H1 (cell line): Measurements from ENCODE around the gene CTBP2. TPM values are rescaled to one million over a fixed set of nuclear protein-coding genes. Genes with fewer than 3 reads are reported as not detected.

ENCODE experiments used
- CTCF ChIA-PET: fragments of 300-600 bp; sonication (Branson Sonifier 250); formaldehyde crosslinking; loops from one replicate; lab custom pipeline; 2021; ENCODE audit not compliant: partially characterized antibody; lab: Charles Lee
- POLR2A ChIA-PET: fragments of 300-600 bp; sonication (Branson Sonifier 250); formaldehyde crosslinking; loops from one replicate; lab custom pipeline; 2021; ENCODE audit warnings: inconsistent platforms; ENCODE audit not compliant: partially characterized antibody; lab: Charles Lee
- DNase-seq, 2 experiments: peaks; one replicate each; pipeline versions ENCODE4 v3.0.0 to v3.0.0-alpha.2; 2010 to 2022; ENCODE audit warnings: low spot score in 2 of 2, low read depth in 1 of 2, mixed read lengths in 1 of 2
- FAIRE-seq: peaks from 2 replicates; lab custom pipeline; 2011; peaks lifted over from hg19 to GRCh38; lab: Jason Lieb, UNC
- H2AFZ ChIP-seq: 2 replicates; pipeline ENCODE4 v1.8.1; 2012; ENCODE audit warnings: low read length, inconsistent platforms
- H2AK5ac ChIP-seq: 2 replicates; pipeline ENCODE4 v1.6.1; 2013; ENCODE audit warnings: low read depth, low read length
- H2BK120ac ChIP-seq: replicated peaks from 2 replicates; pipeline ENCODE3; 2013; ENCODE audit warnings: low read depth, low read length, inconsistent platforms
- H2BK12ac ChIP-seq: 2 replicates; pipeline ENCODE4 v1.6.1; 2013; ENCODE audit warnings: low read depth, low read length
- H2BK15ac ChIP-seq: 2 replicates; pipeline ENCODE4 v1.6.1; 2013; ENCODE audit warnings: low read length
- H2BK20ac ChIP-seq: 2 replicates; pipeline ENCODE4 v1.6.1; 2013; ENCODE audit warnings: low read length
- H2BK5ac ChIP-seq: 2 replicates; pipeline ENCODE4 v1.6.1; 2013; ENCODE audit warnings: low read depth, low read length
- H3K14ac ChIP-seq: 2 replicates; pipeline ENCODE4 v1.6.1; 2013; ENCODE audit warnings: inconsistent platforms; ENCODE audit not compliant: insufficient read length
- H3K18ac ChIP-seq: 2 replicates; pipeline ENCODE4 v1.6.1; 2013; ENCODE audit warnings: low read length; ENCODE audit errors: extremely low read depth
- H3K23ac ChIP-seq: 2 replicates; pipeline ENCODE4 v1.6.1; 2013; ENCODE audit warnings: inconsistent platforms; ENCODE audit not compliant: insufficient read length
- H3K23me2 ChIP-seq: 2 replicates; pipeline ENCODE4 v1.6.1; 2013; ENCODE audit warnings: low read depth, low read length
- H3K27ac ChIP-seq: 2 replicates; pipeline ENCODE4 v1.6.1; 2011; ENCODE audit warnings: low read depth, low read length, inconsistent platforms
- H3K27me3 ChIP-seq, 4 experiments: replicated peaks in 1 of 4; 1 replicate in 1 of 4; 2 replicates in 3 of 4; pipeline versions ENCODE4 v1.6.1 to v1.8.1; 2011 to 2013; ENCODE audit warnings: low read length in 3 of 4, mild to moderate bottlenecking in 3 of 4, inconsistent platforms in 2 of 4, mixed read lengths in 2 of 4, moderate library complexity in 1 of 4; ENCODE audit not compliant: control insufficient read depth in 3 of 4, insufficient read depth in 3 of 4; ENCODE audit errors: extremely low read depth in 1 of 4
- H3K36me3 ChIP-seq, 4 experiments: 2 replicates each; pipeline versions ENCODE4 v1.6.1 to v1.8.1; 2011 to 2013; ENCODE audit warnings: mild to moderate bottlenecking in 4 of 4, low read length in 3 of 4, moderate library complexity in 2 of 4, control low read depth in 1 of 4, inconsistent platforms in 1 of 4; ENCODE audit not compliant: insufficient read depth in 4 of 4, control insufficient read depth in 2 of 4
- H3K4ac ChIP-seq: replicated peaks from 2 replicates; pipeline ENCODE3; 2013; ENCODE audit warnings: low read length, low read depth, mixed read lengths, inconsistent platforms; ENCODE audit not compliant: insufficient read length
- H3K4me1 ChIP-seq, 4 experiments: replicated peaks in 1 of 4; 1 replicate in 1 of 4; 2 replicates in 3 of 4; pipeline versions ENCODE4 v1.6.1 to v1.8.1; 2011 to 2013; ENCODE audit warnings: low read length in 3 of 4, inconsistent platforms in 2 of 4, mixed read lengths in 1 of 4; ENCODE audit not compliant: insufficient read depth in 4 of 4, control insufficient read depth in 3 of 4
- H3K4me2 ChIP-seq, 2 experiments: 2 replicates each; pipeline versions ENCODE4 v1.6.1 to v1.8.1; 2011 to 2013; ENCODE audit warnings: low read depth in 2 of 2, low read length in 2 of 2, control low read depth in 1 of 2, inconsistent platforms in 1 of 2, mild to moderate bottlenecking in 1 of 2; ENCODE audit not compliant: insufficient read depth in 1 of 2
- H3K4me3 ChIP-seq, 4 experiments: fragments of 200-600, 300-600 bp in 1 of 4; sonication (generic), shearing (Covaris generic), sonication (Bioruptor Twin) in 1 of 4; 2 replicates each; pipeline versions ENCODE4 v1.5.1 to v1.8.1; 2011 to 2016; ENCODE audit warnings: low read length in 4 of 4, low read depth in 3 of 4, control low read depth in 2 of 4, inconsistent platforms in 2 of 4, mild to moderate bottlenecking in 2 of 4, mixed read lengths in 1 of 4, moderate library complexity in 1 of 4; ENCODE audit not compliant: insufficient read depth in 2 of 4; ENCODE audit errors: extremely low read depth in 1 of 4
- H3K56ac ChIP-seq: replicated peaks from 2 replicates; pipeline ENCODE3; 2013; ENCODE audit warnings: low read depth, mild to moderate bottlenecking, mixed read lengths, low read length, inconsistent platforms; ENCODE audit not compliant: insufficient read length
- H3K79me1 ChIP-seq: 2 replicates; pipeline ENCODE4 v1.6.1; 2013; ENCODE audit warnings: low read depth, low read length, control low read depth
- H3K79me2 ChIP-seq, 2 experiments: 2 replicates each; pipeline versions ENCODE4 v1.6.1 to v1.8.1; 2012 to 2013; ENCODE audit warnings: low read length in 2 of 2, mild to moderate bottlenecking in 2 of 2, inconsistent platforms in 1 of 2; ENCODE audit not compliant: insufficient read depth in 2 of 2, control insufficient read depth in 1 of 2
- H3K9ac ChIP-seq, 4 experiments: replicated peaks in 1 of 4; 1 replicate in 1 of 4; 2 replicates in 3 of 4; pipeline versions ENCODE4 v1.6.1 to v1.8.1; 2011 to 2013; ENCODE audit warnings: low read depth in 3 of 4, low read length in 3 of 4, control low read depth in 2 of 4, mild to moderate bottlenecking in 2 of 4, moderate library complexity in 2 of 4, inconsistent platforms in 1 of 4; ENCODE audit errors: extremely low read depth in 1 of 4
- H3K9me3 ChIP-seq, 2 experiments: 2 replicates each; pipeline versions ENCODE4 v1.6.1 to v1.8.1; 2012 to 2013; ENCODE audit warnings: mild to moderate bottlenecking in 2 of 2, moderate library complexity in 2 of 2, control low read depth in 1 of 2, inconsistent platforms in 1 of 2, low read depth in 1 of 2, low read length in 1 of 2, mixed read lengths in 1 of 2; ENCODE audit not compliant: insufficient read depth in 2 of 2
- H4K20me1 ChIP-seq, 2 experiments: replicated peaks in 1 of 2; 2 replicates each; pipeline versions ENCODE3 to v1.8.1; 2011 to 2013; ENCODE audit warnings: inconsistent platforms in 2 of 2, low read length in 2 of 2, mild to moderate bottlenecking in 1 of 2; ENCODE audit not compliant: insufficient read depth in 2 of 2, control insufficient read depth in 1 of 2
- H4K5ac ChIP-seq: 2 replicates; pipeline ENCODE4 v1.6.1; 2013; ENCODE audit warnings: low read length, low read depth, mixed read lengths, inconsistent platforms; ENCODE audit not compliant: insufficient read length
- H4K8ac ChIP-seq: 2 replicates; pipeline ENCODE4 v1.8.0; 2013; ENCODE audit warnings: mild to moderate bottlenecking, moderate library complexity, low read length, inconsistent platforms; ENCODE audit not compliant: insufficient read depth; ENCODE audit errors: extremely low read depth
- H4K91ac ChIP-seq: replicated peaks from 2 replicates; pipeline ENCODE3; 2013; ENCODE audit warnings: low read length, mixed read lengths, inconsistent platforms; ENCODE audit not compliant: insufficient read length
- ASH2L ChIP-seq: fragments of 200-600, 300-600 bp; sonication (generic); IDR thresholded peaks from one replicate; pipeline ENCODE4 v1.7.1; 2017; ENCODE audit warnings: low read length
- CBX5 ChIP-seq: fragments of 300-800, 300-1000 bp; sonication (generic); IDR thresholded peaks from 2 replicates; pipeline ENCODE4 v1.7.1; 2016; ENCODE audit warnings: antibody characterized with exemption, low read length, low read depth
- CTBP2 ChIP-seq: IDR thresholded peaks from 2 replicates; pipeline ENCODE4 v1.7.0; 2011; ENCODE audit warnings: borderline replicate concordance, mild to moderate bottlenecking, moderate library complexity, mixed read lengths, low read length; ENCODE audit not compliant: insufficient read depth, insufficient read length
- EZH2 ChIP-seq: fragments of 200-600 bp; sonication (generic); IDR thresholded peaks from 2 replicates; pipeline ENCODE4 v1.7.1; 2012; ENCODE audit warnings: low read depth, mild to moderate bottlenecking, moderate library complexity, low read length, inconsistent platforms; ENCODE audit not compliant: severe bottlenecking
- NRF1 ChIP-seq: IDR thresholded peaks from 2 replicates; pipeline ENCODE4 v1.6.1; 2011; ENCODE audit warnings: mild to moderate bottlenecking, low read depth, low read length, improper control_type of control experiment
- PHF8 ChIP-seq: fragments of 200-600 bp; sonication (generic); conservative IDR thresholded peaks from 2 replicates; pipeline ENCODE4 v1.7.1; 2012; ENCODE audit warnings: low read depth, mild to moderate bottlenecking, inconsistent platforms, low read length, moderate library complexity
- RBBP5 ChIP-seq: IDR thresholded peaks from 2 replicates; pipeline ENCODE4 v1.7.1; 2012; ENCODE audit warnings: low read depth, mild to moderate bottlenecking, inconsistent platforms, low read length, moderate library complexity, borderline replicate concordance
- SIRT6 ChIP-seq: IDR thresholded peaks from one replicate; pipeline ENCODE4 v1.7.1; 2012; ENCODE audit warnings: low read length, inconsistent platforms
- SRF ChIP-seq: IDR thresholded peaks from 2 replicates; pipeline ENCODE4 v1.6.1; 2011; ENCODE audit warnings: mild to moderate bottlenecking, low read depth, low read length, moderate library complexity
- SUZ12 ChIP-seq: fragments of 200-600 bp; sonication (generic); IDR thresholded peaks from 2 replicates; pipeline ENCODE4 v1.6.1; 2012; ENCODE audit warnings: mild to moderate bottlenecking, inconsistent platforms, low read length, moderate library complexity, mixed read lengths
- TEAD4 ChIP-seq: IDR thresholded peaks from 2 replicates; pipeline ENCODE4 v1.6.1; 2012; ENCODE audit warnings: low read depth, low read length, inconsistent platforms, mixed read lengths
- WGBS, 2 experiments: shearing (Covaris generic) in 1 of 2; methylation state at CpG; one replicate each; pipeline versions ENCODE4 v1.1.6 to v1.1.7; 2013 to 2015; ENCODE audit warnings: low lambda C conversion rate in 2 of 2, mixed read lengths in 2 of 2, inconsistent platforms in 1 of 2, low coverage in 1 of 2, missing lambda C conversion rate in 1 of 2; ENCODE audit not compliant: insufficient replicate concordance in 2 of 2, insufficient coverage in 1 of 2, insufficient read length in 1 of 2; ENCODE audit errors: extremely low coverage in 1 of 2, missing lambda C conversion rate in 1 of 2; 5-methylcytosine and 5-hydroxymethylcytosine counted together
- polyA plus RNA-seq, 7 experiments: library from polyadenylated mRNA; depleted of rRNA in 3 of 7; stranded (reverse) in 5 of 7; unstranded in 2 of 7; fragments of >200 nt in 5 of 7; fragments of 200-250 nt in 2 of 7; gene quantifications; 1 replicate in 5 of 7; 2 replicates in 1 of 7; 4 replicates in 1 of 7; pipeline versions ENCODE4 v1.2.1 to v1.2.3, GENCODE V29; 2011 to 2013; ENCODE audit warnings: missing spikeins in 2 of 7, mixed read lengths in 2 of 7
- total RNA-seq: library from RNA; stranded (reverse); fragmentation: NEBNext Ultra II Directional; extraction: Animal tissue kit (Norgen Biotek cat#: 25700); gene quantifications from 2 replicates; pipeline ENCODE4 v1.2.1, GENCODE V29; 2021
- TF ChIP-seq, protein P1 (sequence below): IDR thresholded peaks from 2 replicates; pipeline ENCODE4 v1.6.1; 2012; ENCODE audit warnings: low read length, inconsistent platforms

Gene CTBP2
- total and polyA plus RNA-seq, 2 of the 8 experiments (the other 6 are each of a cell fraction or from before 2014, with no cell fraction given): 208 to 221 TPM

- TF ChIP-seq PHF8 (no peak), ASH2L (no peak), TEAD4 (no peak), CBX5 (no peak), NRF1 (no peak), EZH2 (no peak), CTBP2 (no peak), SUZ12 (no peak), SRF (no peak), SIRT6 (no peak), RBBP5 (no peak)
- TF ChIP-seq, protein P1, sequence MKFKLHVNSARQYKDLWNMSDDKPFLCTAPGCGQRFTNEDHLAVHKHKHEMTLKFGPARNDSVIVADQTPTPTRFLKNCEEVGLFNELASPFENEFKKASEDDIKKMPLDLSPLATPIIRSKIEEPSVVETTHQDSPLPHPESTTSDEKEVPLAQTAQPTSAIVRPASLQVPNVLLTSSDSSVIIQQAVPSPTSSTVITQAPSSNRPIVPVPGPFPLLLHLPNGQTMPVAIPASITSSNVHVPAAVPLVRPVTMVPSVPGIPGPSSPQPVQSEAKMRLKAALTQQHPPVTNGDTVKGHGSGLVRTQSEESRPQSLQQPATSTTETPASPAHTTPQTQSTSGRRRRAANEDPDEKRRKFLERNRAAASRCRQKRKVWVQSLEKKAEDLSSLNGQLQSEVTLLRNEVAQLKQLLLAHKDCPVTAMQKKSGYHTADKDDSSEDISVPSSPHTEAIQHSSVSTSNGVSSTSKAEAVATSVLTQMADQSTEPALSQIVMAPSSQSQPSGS: no peak
- TF ChIP-seq, all 59 proteins: peak for 0
- H4K5ac ChIP-seq: no peak overlapping the region
- ChIA-PET POLR2A (interaction anchor here (1.4 kb wide), 1 partner anchor 37 kb away, joined by 3 read pairs; no protein-coding TSS in a partner anchor), CTCF (no interaction called here)
- H3K36me3 ChIP-seq: peaks cover 0 to 55% (median 4%) of the 10 kb centered on the region in 4 experiments; a peak in 6 of 8 replicates
- H2BK15ac ChIP-seq: no peak overlapping the region
- no peak overlapping the region for H3K9ac ChIP-seq
- H2BK20ac ChIP-seq: no peak overlapping the region
- H2AFZ ChIP-seq: no peak overlapping the region
- no peaks in the 10 kb centered on the region for H3K27me3 ChIP-seq
- H4K20me1 ChIP-seq: peaks cover 79 to 89% of the 10 kb centered on the region in 2 experiments
- H3K27ac ChIP-seq: no peak overlapping the region
- H3K56ac ChIP-seq: no peak overlapping the region
- H3K4ac ChIP-seq: no peak overlapping the region
- FAIRE-seq: no peak
- H3K4me3 ChIP-seq: no peak overlapping the region
- H4K91ac ChIP-seq: no peak overlapping the region
- H3K23me2 ChIP-seq: no peaks in the 10 kb centered on the region
- no peak for DNase-seq
- no peak overlapping the region for H3K4me2 ChIP-seq
- no peak overlapping the region for H2BK12ac ChIP-seq
- H3K14ac ChIP-seq: no peak overlapping the region
- no peaks in the 10 kb centered on the region for H3K9me3 ChIP-seq
- H3K18ac ChIP-seq: no peak overlapping the region
- H3K79me2 ChIP-seq: peaks cover 93 to 100% of the 10 kb centered on the region in 2 experiments
- peaks cover 6 to 41% (median 22%) of the 10 kb centered on the region in 4 experiments for H3K4me1 ChIP-seq
- peaks cover 48% of the 10 kb centered on the region for H3K79me1 ChIP-seq
- no peak overlapping the region for H2BK5ac ChIP-seq
- H2BK120ac ChIP-seq: no peak overlapping the region
- H4K8ac ChIP-seq: no peak overlapping the region
- WGBS, 2 experiments: 87% methylated on average over 8 of the region's 8 CpGs; no CpG with 5 or more reads in 1 of the 2 experiments
- no peak overlapping the region for H3K23ac ChIP-seq
- H2AK5ac ChIP-seq: no peak overlapping the region
Measured at GRCh38 chr10:125122566-125122965, 37.8 kb downstream of the CTBP2 start.
